Liver (tissue), 9 donors: ENCODE measurements around the gene CDC42SE2. TPM values are rescaled to one million over a fixed set of nuclear protein-coding genes. Genes with fewer than 3 reads are reported as not detected.

ENCODE experiments used
- DNase-seq: peaks from one replicate; pipeline ENCODE4 v3.0.0-alpha.2; 2017; ENCODE audit warnings: low spot score
- H3K27ac ChIP-seq, 2 donors: one replicate each; pipeline ENCODE4 v1.7.0; 2013; ENCODE audit warnings: inconsistent platforms in 2 of 2, low read length in 2 of 2, control low read depth in 1 of 2, low read depth in 1 of 2, mild to moderate bottlenecking in 1 of 2
- H3K27me3 ChIP-seq, 4 donors: one replicate each; pipeline versions ENCODE4 v1.6.1 to v1.7.0; 2013; ENCODE audit warnings: low read length in 3 of 4, inconsistent platforms in 1 of 4, mild to moderate bottlenecking in 1 of 4, moderate library complexity in 1 of 4; ENCODE audit not compliant: control insufficient read depth in 4 of 4, insufficient read depth in 4 of 4
- H3K36me3 ChIP-seq, 4 donors: one replicate each; pipeline versions ENCODE4 v1.6.1 to v1.7.0; 2013; ENCODE audit warnings: low read length in 3 of 4, mild to moderate bottlenecking in 3 of 4, low read depth in 1 of 4, moderate library complexity in 1 of 4; ENCODE audit not compliant: control insufficient read depth in 4 of 4, insufficient read depth in 3 of 4
- H3K4me1 ChIP-seq, 4 donors: one replicate each; pipeline versions ENCODE4 v1.6.1 to v1.7.0; 2013; ENCODE audit warnings: low read length in 3 of 4, mild to moderate bottlenecking in 3 of 4, moderate library complexity in 1 of 4; ENCODE audit not compliant: control insufficient read depth in 4 of 4, insufficient read depth in 4 of 4
- H3K4me3 ChIP-seq, 3 donors: one replicate each; pipeline versions ENCODE4 v1.6.1 to v1.7.0; 2013; ENCODE audit warnings: low read length in 3 of 3, control low read depth in 1 of 3, low read depth in 1 of 3, mild to moderate bottlenecking in 1 of 3
- H3K9ac ChIP-seq, 2 donors: one replicate each; pipeline ENCODE4 v1.7.0; 2013; ENCODE audit warnings: low read length in 2 of 2, mild to moderate bottlenecking in 2 of 2, moderate library complexity in 2 of 2, control low read depth in 1 of 2, low read depth in 1 of 2
- H3K9me3 ChIP-seq, 4 donors: one replicate each; pipeline versions ENCODE4 v1.6.1 to v1.7.0; 2013; ENCODE audit warnings: low read length in 3 of 4; ENCODE audit not compliant: control insufficient read depth in 4 of 4
- ATF3 ChIP-seq: IDR thresholded peaks from 2 replicates; pipeline ENCODE4 v1.6.1; 2016; ENCODE audit warnings: antibody characterized with exemption
- CTCF ChIP-seq: fragments of 150-350 bp; IDR thresholded peaks from 2 replicates; pipeline ENCODE4 v1.5.1; 2017; ENCODE audit warnings: improper control_type of control experiment, low read depth, low read length; ENCODE audit not compliant: missing input control
- EGR1 ChIP-seq, 2 donors: IDR thresholded peaks; 2 replicates each; pipeline ENCODE4 v1.6.1; 2016 to 2018; ENCODE audit warnings: antibody characterized with exemption in 2 of 2, low read depth in 2 of 2
- FOXA1 ChIP-seq: IDR thresholded peaks from 2 replicates; pipeline ENCODE4 v1.6.1; 2016; ENCODE audit warnings: antibody characterized with exemption
- FOXA2 ChIP-seq: IDR thresholded peaks from 2 replicates; pipeline ENCODE4 v1.6.1; 2016; ENCODE audit warnings: antibody characterized with exemption
- GABPA ChIP-seq, 2 donors: IDR thresholded peaks in 1 of 2; conservative IDR thresholded peaks in 1 of 2; 2 replicates each; pipeline ENCODE4 v1.6.1; 2016; ENCODE audit warnings: antibody characterized with exemption in 2 of 2, mild to moderate bottlenecking in 1 of 2, moderate library complexity in 1 of 2
- HNF4A ChIP-seq, 2 donors: conservative IDR thresholded peaks; 2 replicates each; pipeline ENCODE4 v1.6.1; 2016; ENCODE audit warnings: antibody characterized with exemption in 2 of 2, mild to moderate bottlenecking in 2 of 2
- HNF4G ChIP-seq: IDR thresholded peaks from 2 replicates; pipeline ENCODE4 v1.6.1; 2016; ENCODE audit warnings: antibody characterized with exemption
- JUND ChIP-seq, 2 donors: IDR thresholded peaks; 2 replicates each; pipeline ENCODE4 v1.6.1; 2016; ENCODE audit warnings: antibody characterized with exemption in 2 of 2
- MAX ChIP-seq: IDR thresholded peaks from 2 replicates; pipeline ENCODE4 v1.6.1; 2016; ENCODE audit warnings: antibody characterized with exemption
- NR2F2 ChIP-seq: IDR thresholded peaks from 2 replicates; pipeline ENCODE4 v1.6.1; 2016; ENCODE audit warnings: antibody characterized with exemption
- RXRA ChIP-seq, 2 donors: IDR thresholded peaks; 2 replicates each; pipeline ENCODE4 v1.6.1; 2017 to 2018; ENCODE audit warnings: antibody characterized with exemption in 2 of 2, mild to moderate bottlenecking in 1 of 2
- SP1 ChIP-seq: IDR thresholded peaks from 2 replicates; pipeline ENCODE4 v1.6.1; 2018; ENCODE audit warnings: antibody characterized with exemption, mild to moderate bottlenecking
- TAF1 ChIP-seq: conservative IDR thresholded peaks from 2 replicates; pipeline ENCODE4 v1.6.1; 2016; ENCODE audit warnings: antibody characterized with exemption, mild to moderate bottlenecking
- YY1 ChIP-seq: IDR thresholded peaks from 2 replicates; pipeline ENCODE4 v1.6.1; 2016; ENCODE audit warnings: antibody characterized with exemption, mild to moderate bottlenecking
- WGBS: extraction: QIAGEN DNeasy Blood & Tissue Kit; methylation state at CpG from one replicate; pipeline ENCODE4 v1.1.7; 2013; 5-methylcytosine and 5-hydroxymethylcytosine counted together
- polyA plus RNA-seq, 2 donors: library from polyadenylated mRNA; stranded (reverse) in 1 of 2; unstranded in 1 of 2; fragments of 200-250 nt in 1 of 2; fragments of >200 nt in 1 of 2; fragmentation: Nextera tagmentation in 1 of 2; extraction: Ambion mirVana in 1 of 2; gene quantifications; one replicate each; pipeline versions ENCODE4 v1.2.1 to v1.2.3, GENCODE V29; 2013 to 2015
- total RNA-seq, 2 donors: library from RNA; depleted of rRNA; stranded (reverse); fragments of >200 nt; gene quantifications; one replicate each; pipeline ENCODE4 v1.2.3, GENCODE V29; 2014
- TF ChIP-seq, protein P1 (sequence below): IDR thresholded peaks from 2 replicates; pipeline ENCODE4 v1.6.1; 2016; ENCODE audit warnings: antibody characterized with exemption
- donor health status: healthy.
- donor health status: healthy.
- donor health status: healthy.
- donor health status: healthy.
- donor health status: healthy.

Gene CDC42SE2
- total and polyA plus RNA-seq, 4 donors: 7.8 to 31.7 (median 17.0) TPM

DNA sequence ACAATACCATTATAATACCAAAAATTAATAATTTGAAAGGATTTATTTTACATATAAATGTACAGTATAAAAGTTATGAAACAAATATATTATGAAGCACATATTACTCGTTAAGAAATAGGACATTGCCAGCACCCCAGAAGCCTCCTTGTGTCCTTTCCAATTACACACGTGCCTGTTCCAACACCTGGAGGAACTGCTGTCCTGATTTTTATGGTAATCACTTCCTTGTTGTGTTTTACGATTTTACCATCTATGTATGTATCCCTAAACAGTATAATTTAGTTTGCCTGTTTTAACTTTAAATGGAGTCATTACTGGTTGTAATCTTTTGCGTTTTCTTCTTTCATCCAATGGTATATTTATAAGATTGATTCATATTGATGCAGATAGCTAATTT, 105.0 kb downstream of the CDC42SE2 start:
- H3K36me3 ChIP-seq: no peaks in the 10 kb centered on the region
- H3K27me3 ChIP-seq: no peaks in the 10 kb centered on the region
- H3K9me3 ChIP-seq: no peaks in the 10 kb centered on the region
- TF ChIP-seq GABPA (IDR thresholded peaks at IDR 0.05 in 1 of 2, conservative IDR thresholded peaks at IDR 0.05 in 1 of 2) (no peak), NR2F2 (no peak), HNF4G (no peak), CTCF (no peak), ATF3 (no peak), FOXA1 (no peak), YY1 (no peak), JUND (IDR thresholded peaks at IDR 0.05) (no peak), SP1 (no peak), FOXA2 (no peak), TAF1 (no peak), MAX (no peak), EGR1 (IDR thresholded peaks at IDR 0.05; ENCODE audit: low read depth in 2 of 2) (no peak), HNF4A (conservative IDR thresholded peaks at IDR 0.05) (no peak), RXRA (IDR thresholded peaks at IDR 0.05) (no peak)
- TF ChIP-seq, protein P1, sequence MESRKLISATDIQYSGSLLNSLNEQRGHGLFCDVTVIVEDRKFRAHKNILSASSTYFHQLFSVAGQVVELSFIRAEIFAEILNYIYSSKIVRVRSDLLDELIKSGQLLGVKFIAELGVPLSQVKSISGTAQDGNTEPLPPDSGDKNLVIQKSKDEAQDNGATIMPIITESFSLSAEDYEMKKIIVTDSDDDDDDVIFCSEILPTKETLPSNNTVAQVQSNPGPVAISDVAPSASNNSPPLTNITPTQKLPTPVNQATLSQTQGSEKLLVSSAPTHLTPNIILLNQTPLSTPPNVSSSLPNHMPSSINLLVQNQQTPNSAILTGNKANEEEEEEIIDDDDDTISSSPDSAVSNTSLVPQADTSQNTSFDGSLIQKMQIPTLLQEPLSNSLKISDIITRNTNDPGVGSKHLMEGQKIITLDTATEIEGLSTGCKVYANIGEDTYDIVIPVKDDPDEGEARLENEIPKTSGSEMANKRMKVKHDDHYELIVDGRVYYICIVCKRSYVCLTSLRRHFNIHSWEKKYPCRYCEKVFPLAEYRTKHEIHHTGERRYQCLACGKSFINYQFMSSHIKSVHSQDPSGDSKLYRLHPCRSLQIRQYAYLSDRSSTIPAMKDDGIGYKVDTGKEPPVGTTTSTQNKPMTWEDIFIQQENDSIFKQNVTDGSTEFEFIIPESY: no peak
- no peak overlapping the region for H3K4me3 ChIP-seq
- no peak overlapping the region for H3K27ac ChIP-seq
- H3K4me1 ChIP-seq: no peaks in the 10 kb centered on the region
- H3K9ac ChIP-seq: no peak overlapping the region
- no peak for DNase-seq
- WGBS: 94% methylated on average over 4 of the region's 4 CpGs

GRCh38 chr5:131369558-131369957, 105.7 kb downstream of the CDC42SE2 start:
- Histone ChIP-seq H3K27me3 (no peaks in the 10 kb centered on the region), H3K4me3 (no peak overlapping the region), H3K4me1 (peaks cover 0 to 2% (median 0%) of the 10 kb centered on the region in 4 donors), H3K9me3 (no peaks in the 10 kb centered on the region), H3K27ac (no peak overlapping the region), H3K36me3 (no peaks in the 10 kb centered on the region), H3K9ac (no peak overlapping the region)
- no peak for DNase-seq
- no peak for TF ChIP-seq TAF1
- TF ChIP-seq MAX: no peak
- TF ChIP-seq, protein P1: no peak
- no peak for TF ChIP-seq GABPA (IDR thresholded peaks at IDR 0.05 in 1 of 2, conservative IDR thresholded peaks at IDR 0.05 in 1 of 2)
- TF ChIP-seq HNF4A (conservative IDR thresholded peaks at IDR 0.05): no peak
- 79% methylated on average over 1 of the region's 1 CpG for WGBS
